NCI-H526 treated with DMSO at 0.1 percent for 48 hours (cell line): ENCODE data around the gene OR5AS1.
"Not testable (repeated sequence)": the region's sequence is repeated elsewhere in the genome, so short reads cannot be mapped to it uniquely, and the experiment has no call there.

Source experiments
- DNase-seq: peaks from one replicate; lab custom pipeline; 2025; lab: John Stamatoyannopoulos, UW

Gene OR5AS1

GRCh38 chr11:56027354-56027753 is at the start of gene OR5AS1:
Gene OR5AS1, plus strand, starts transcription at chr11:56027654. Its CDS starts 2,765 bp downstream, at chr11:56030419.
- DNase-seq: no peak

GRCh38 chr11:55994525-55994924 is 32.9 kb upstream of the OR5AS1 start, which contains the start of gene OR5F1:
Gene OR5F1, minus strand, starts transcription at chr11:55994625. Its CDS starts 0 bp downstream, at chr11:55994625.
- DNase-seq: no peak

- no peak for DNase-seq
Observed at GRCh38 chr11:56010716-56011115, 16.7 kb upstream of the OR5AS1 start.

DNA sequence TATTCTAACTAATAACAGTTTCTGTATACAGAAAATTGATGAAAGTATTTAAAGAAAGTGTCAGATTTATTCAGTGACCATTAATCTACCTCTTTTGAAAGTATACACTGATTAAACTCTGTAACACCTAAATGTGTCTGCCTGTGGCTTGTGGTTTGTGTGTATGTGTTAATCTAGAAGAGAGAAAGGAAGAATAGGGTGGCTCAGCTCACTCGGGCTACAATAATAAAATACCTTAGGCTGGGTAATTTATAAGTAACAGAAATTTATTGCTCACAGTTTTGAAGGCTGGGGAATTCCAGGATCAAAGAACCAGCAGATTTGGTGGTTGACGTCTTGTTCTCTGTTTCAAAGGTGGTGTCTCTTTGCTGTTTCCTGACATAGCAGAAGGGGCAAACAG is 13.6 kb upstream of the OR5AS1 start:
- no peak for DNase-seq

- no peak for DNase-seq
Observed at GRCh38 chr11:56045538-56045937, 18.1 kb downstream of the OR5AS1 start.

DNA sequence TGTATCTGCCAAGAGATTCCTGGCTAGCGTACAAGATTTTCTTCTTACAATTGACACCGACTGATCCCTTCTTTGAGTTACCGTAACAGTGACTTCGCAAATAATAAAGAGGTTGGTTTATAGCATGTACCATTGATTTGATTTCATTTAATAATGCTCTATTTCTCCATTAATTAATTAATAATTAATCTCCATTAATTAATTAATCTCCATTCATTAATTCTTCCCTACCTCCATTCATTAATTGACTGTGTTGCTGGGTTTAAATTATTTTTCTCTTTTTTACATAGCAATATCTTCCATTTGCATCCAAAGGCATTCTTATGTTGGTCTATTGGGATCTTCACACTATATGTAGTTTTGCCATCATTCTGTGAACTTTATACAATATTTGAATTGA is 21.0 kb downstream of the OR5AS1 start:
- no peak for DNase-seq

GRCh38 chr11:56049487-56049886 is 22.0 kb downstream of the OR5AS1 start:
- DNase-seq: no peak

- DNase-seq: not testable (repeated sequence)
Observed at GRCh38 chr11:56056366-56056765, 28.9 kb downstream of the OR5AS1 start.

DNA sequence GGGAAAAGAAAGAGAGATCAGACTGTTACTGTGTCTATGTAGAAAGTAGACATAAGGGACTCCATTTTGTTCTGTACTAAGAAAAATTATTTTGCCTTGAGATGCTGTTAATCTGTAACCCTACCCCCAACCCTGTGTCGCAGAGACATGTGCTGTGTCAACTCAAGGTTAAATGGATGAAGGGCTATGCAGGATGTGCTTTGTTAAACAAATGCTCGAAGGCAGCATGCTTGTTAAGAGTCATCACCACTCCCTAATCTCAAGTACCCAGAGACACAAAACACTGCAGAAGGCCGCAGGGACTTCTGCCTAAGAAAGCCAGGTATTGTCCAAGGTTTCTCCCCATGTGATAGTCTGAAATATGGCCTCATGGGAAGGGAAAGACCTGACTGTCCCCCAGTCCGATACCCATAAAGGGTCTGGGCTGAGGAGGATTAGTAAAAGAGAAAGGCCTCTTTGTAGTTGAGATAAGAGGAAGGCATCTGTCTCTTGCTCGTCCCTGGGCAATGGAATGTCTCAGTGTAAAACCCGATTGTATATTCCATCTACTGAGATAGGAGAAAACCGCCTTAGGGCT is 30.3 kb downstream of the OR5AS1 start:
- DNase-seq: not testable (repeated sequence)

DNA sequence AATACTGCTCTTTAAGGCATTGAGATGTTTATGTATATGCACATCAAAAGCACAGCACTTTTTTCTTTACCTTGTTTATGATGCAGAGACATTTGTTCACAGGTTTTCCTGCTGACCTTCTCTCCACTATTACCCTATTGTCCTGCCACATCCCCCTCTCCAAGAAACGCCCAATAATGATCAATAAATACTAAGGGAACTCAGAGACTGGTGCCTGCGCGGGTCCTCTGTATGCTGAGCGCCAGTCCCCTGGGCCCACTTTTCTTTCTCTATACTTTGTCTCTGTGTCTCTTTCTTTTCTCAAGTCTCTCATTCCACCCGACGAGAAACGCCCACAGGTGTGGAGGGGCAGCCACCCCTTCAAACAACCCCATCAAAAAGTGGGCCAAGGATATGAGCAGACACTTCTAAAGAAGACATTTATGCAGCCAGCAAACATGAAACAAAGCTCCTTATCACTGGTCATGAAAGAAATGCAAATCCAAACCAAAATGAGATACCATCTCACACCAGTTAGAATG is 30.9 kb downstream of the OR5AS1 start:
- not testable (repeated sequence) for DNase-seq

- no peak for DNase-seq
Observed at GRCh38 chr11:56066980-56067379, 39.5 kb downstream of the OR5AS1 start.
